IMR-90 (cell line): ENCODE measurements around the gene OCEL1. TPM values are rescaled to one million over a fixed set of nuclear protein-coding genes. Genes with fewer than 3 reads are reported as not detected.

ENCODE experiments used
- ATAC-seq: fragments of 200-7000 bp; cut with Tn5 transposase; 2 replicates; pipeline ENCODE4 v1.9.1; 2020; ENCODE audit warnings: low read depth, mild to moderate bottlenecking, moderate library complexity
- BruUV-seq: library from RNA; stranded (reverse); fragments of 400-500 nt; replicated peaks from 2 replicates; lab custom pipeline; 2021; lab: Mats Ljungman, UMichigan
- CTCF ChIA-PET: fragments of 300-600 bp; formaldehyde crosslinking; extraction: SDS; loops from one replicate; lab custom pipeline; 2021; ENCODE audit warnings: antibody characterized with exemption; lab: Yijun Ruan, JAX
- POLR2A ChIA-PET: fragments of 300-600 bp; sonication (Branson Sonifier 250); formaldehyde crosslinking; loops from one replicate; lab custom pipeline; 2022; ENCODE audit warnings: antibody characterized with exemption; ENCODE audit not compliant: unreplicated experiment; lab: Charles Lee
- DNase-seq: peaks from one replicate; pipeline ENCODE4 v3.0.0; 2013
- H2AFZ ChIP-seq: replicated peaks from 2 replicates; pipeline ENCODE3; 2013; ENCODE audit warnings: low read length, mild to moderate bottlenecking; ENCODE audit not compliant: poor library complexity
- H2AK5ac ChIP-seq: 2 replicates; pipeline ENCODE4 v1.6.1; 2013; ENCODE audit warnings: low read depth, low read length, inconsistent platforms
- H2AK9ac ChIP-seq: replicated peaks from 2 replicates; pipeline ENCODE3; 2013; ENCODE audit warnings: mild to moderate bottlenecking, low read depth, low read length, moderate library complexity; ENCODE audit not compliant: poor library complexity
- H2BK120ac ChIP-seq: 2 replicates; pipeline ENCODE4 v1.6.1; 2013; ENCODE audit warnings: low read depth, low read length, inconsistent platforms
- H2BK15ac ChIP-seq: 3 replicates; pipeline ENCODE4 v1.6.1; 2013; ENCODE audit warnings: low read depth, low read length, inconsistent platforms
- H2BK20ac ChIP-seq: 2 replicates; pipeline ENCODE4 v1.6.1; 2013; ENCODE audit warnings: low read depth, mild to moderate bottlenecking, inconsistent platforms, low read length, moderate library complexity
- H2BK5ac ChIP-seq: 2 replicates; pipeline ENCODE4 v1.6.1; 2013; ENCODE audit warnings: mild to moderate bottlenecking, low read depth, low read length, inconsistent platforms; ENCODE audit not compliant: poor library complexity, severe bottlenecking
- H3K14ac ChIP-seq: replicated peaks from 2 replicates; pipeline ENCODE4 v1.6.1; 2013; ENCODE audit warnings: low read depth, low read length, inconsistent platforms
- H3K18ac ChIP-seq: 2 replicates; pipeline ENCODE4 v1.6.1; 2013; ENCODE audit warnings: low read depth, low read length, control low read depth
- H3K23ac ChIP-seq: 2 replicates; pipeline ENCODE4 v1.6.1; 2013; ENCODE audit warnings: low read depth, low read length, inconsistent platforms
- H3K27ac ChIP-seq: 2 replicates; pipeline ENCODE4 v1.5.1; 2013; ENCODE audit warnings: mild to moderate bottlenecking, control low read depth, low read length; ENCODE audit not compliant: insufficient read depth
- H3K27me3 ChIP-seq: 2 replicates; pipeline ENCODE4 v1.6.1; 2013; ENCODE audit warnings: low read length; ENCODE audit not compliant: control insufficient read depth, insufficient read depth
- H3K36me3 ChIP-seq: 2 replicates; pipeline ENCODE4 v1.6.1; 2013; ENCODE audit warnings: low read length, mixed read lengths; ENCODE audit not compliant: control insufficient read depth, insufficient read depth
- H3K4ac ChIP-seq: 2 replicates; pipeline ENCODE4 v1.6.1; 2013; ENCODE audit warnings: low read depth, low read length, inconsistent platforms
- H3K4me1 ChIP-seq: 2 replicates; pipeline ENCODE4 v1.6.1; 2013; ENCODE audit warnings: low read length, mixed read lengths; ENCODE audit not compliant: control insufficient read depth, insufficient read depth
- H3K4me2 ChIP-seq: 2 replicates; pipeline ENCODE4 v1.6.1; 2013; ENCODE audit warnings: low read depth, mild to moderate bottlenecking, control low read depth, low read length, moderate library complexity
- H3K4me3 ChIP-seq: 2 replicates; pipeline ENCODE4 v1.5.1; 2013; ENCODE audit warnings: low read depth, mild to moderate bottlenecking, control low read depth, low read length, moderate library complexity; ENCODE audit not compliant: insufficient read depth
- H3K56ac ChIP-seq: 2 replicates; pipeline ENCODE4 v1.6.1; 2013; ENCODE audit warnings: low read length, inconsistent platforms; ENCODE audit not compliant: insufficient read depth; ENCODE audit errors: extremely low read depth
- H3K79me1 ChIP-seq, 2 experiments: 2 replicates each; pipeline ENCODE4 v1.6.1; 2013; ENCODE audit warnings: low read length in 2 of 2, inconsistent platforms in 1 of 2, low read depth in 1 of 2
- H3K9ac ChIP-seq: 2 replicates; pipeline ENCODE4 v1.6.1; 2013; ENCODE audit warnings: low read depth, low read length, control low read depth
- H3K9me1 ChIP-seq: 2 replicates; pipeline ENCODE4 v1.6.1; 2013; ENCODE audit warnings: low read length, inconsistent platforms; ENCODE audit not compliant: insufficient read depth
- H3K9me3 ChIP-seq: 2 replicates; pipeline ENCODE4 v1.6.1; 2013; ENCODE audit warnings: low read length; ENCODE audit not compliant: control insufficient read depth, insufficient read depth
- H4K20me1 ChIP-seq: 2 replicates; pipeline ENCODE4 v1.6.1; 2013; ENCODE audit warnings: low read length, inconsistent platforms; ENCODE audit not compliant: insufficient read depth
- H4K5ac ChIP-seq: 2 replicates; pipeline ENCODE4 v1.6.1; 2013; ENCODE audit warnings: mild to moderate bottlenecking, low read depth, low read length, control low read depth
- H4K8ac ChIP-seq, 2 experiments: 2 replicates each; pipeline ENCODE4 v1.6.1; 2013; ENCODE audit warnings: low read depth in 2 of 2, low read length in 2 of 2, control low read depth in 1 of 2, inconsistent platforms in 1 of 2
- H4K91ac ChIP-seq: 2 replicates; pipeline ENCODE4 v1.6.1; 2013; ENCODE audit warnings: low read depth, low read length, inconsistent platforms; ENCODE audit not compliant: insufficient read depth
- FOS ChIP-seq: fragments of 150-350 bp; IDR thresholded peaks from 2 replicates; pipeline ENCODE4 v1.6.1; 2016; ENCODE audit warnings: low read depth, low read length
- MAFK ChIP-seq: IDR thresholded peaks from 2 replicates; pipeline ENCODE4 v1.6.1; 2012; ENCODE audit warnings: low read depth, low read length, improper control_type of control experiment
- MAZ ChIP-seq: IDR thresholded peaks from 2 replicates; pipeline ENCODE4 v1.6.1; 2012; ENCODE audit warnings: low read depth, mild to moderate bottlenecking, low read length, improper control_type of control experiment, moderate library complexity, borderline replicate concordance
- NFE2L2 ChIP-seq: fragments of 150-350 bp; IDR thresholded peaks from 2 replicates; pipeline ENCODE4 v1.6.1; 2016; ENCODE audit warnings: low read depth, mild to moderate bottlenecking, low read length
- RCOR1 ChIP-seq: IDR thresholded peaks from 2 replicates; pipeline ENCODE4 v1.6.1; 2012; ENCODE audit warnings: mild to moderate bottlenecking, low read length, improper control_type of control experiment; ENCODE audit not compliant: insufficient replicate concordance
- RFX5 ChIP-seq: IDR thresholded peaks from 2 replicates; pipeline ENCODE4 v1.8.0; 2012; ENCODE audit warnings: low read depth, mild to moderate bottlenecking, low read length, moderate library complexity
- SMC3 ChIP-seq: fragments of 150-350 bp; IDR thresholded peaks from 2 replicates; pipeline ENCODE4 v1.6.1; 2016; ENCODE audit warnings: low read depth, mild to moderate bottlenecking, antibody characterized with exemption, low read length, moderate library complexity
- WGBS, 2 experiments: methylation state at CpG; one replicate each; pipeline versions ENCODE4 v1.1.5 to v1.1.7; 2013; ENCODE audit warnings: missing lambda C conversion rate in 2 of 2; ENCODE audit not compliant: insufficient read length in 1 of 2; ENCODE audit errors: extremely low coverage in 2 of 2; 5-methylcytosine and 5-hydroxymethylcytosine counted together
- dilution Hi-C: fragments of 300-500 bp; cut with HindIII; formaldehyde crosslinking; loops from one replicate; pipeline ENCODE4 v1.14.3; 2018; ENCODE audit warnings: low sequenced_read_pairs; ENCODE audit not compliant: unreplicated experiment
- in situ Hi-C: fragments of 300-500 bp; cut with MboI; formaldehyde crosslinking; loops from 3 replicates; pipeline ENCODE4 v1.14.3; 2019; ENCODE audit warnings: low sequenced_read_pairs, inconsistent platforms, mixed read lengths
- intact Hi-C: fragments of 100-400 bp; cut with micrococcal nuclease; formaldehyde crosslinking; loops from 2 replicates; pipeline ENCODE4 v1.10.0; 2022
- polyA plus RNA-seq, 3 experiments: library from polyadenylated mRNA; depleted of rRNA; stranded (reverse); fragments of >200 nt; gene quantifications; 2 replicates each; pipeline ENCODE4 v1.2.3, GENCODE V29; 2012; ENCODE audit warnings: low replicate concordance in 1 of 3
- total RNA-seq: library from RNA; depleted of rRNA; stranded (reverse); fragments of >200 nt; gene quantifications from 2 replicates; pipeline ENCODE4 v1.2.3, GENCODE V29; 2012

Gene OCEL1
- total and polyA plus RNA-seq, 2 of the 4 experiments (the other 2 are of a cell fraction) = 1.1 to 7.2 TPM

- Histone ChIP-seq H2BK120ac (no peak overlapping the region), H2BK15ac (no peak overlapping the region), H3K9me1 (no peaks in the 10 kb centered on the region), H3K56ac (no peak overlapping the region), H3K4me1 (no peaks in the 10 kb centered on the region), H3K4me3 (no peak overlapping the region), H4K20me1 (no peaks in the 10 kb centered on the region), H3K79me1 (peaks cover 3 to 20% of the 10 kb centered on the region in 2 experiments; a peak in 3 of 4 replicates), H2AK5ac (no peak overlapping the region), H2BK5ac (no peak overlapping the region), H3K14ac (no peak overlapping the region), H3K9me3 (no peaks in the 10 kb centered on the region), H3K4me2 (no peak overlapping the region), H3K4ac (no peak overlapping the region), H4K8ac (no peak overlapping the region), H3K27me3 (no peaks in the 10 kb centered on the region), H2BK20ac (no peak overlapping the region), H3K9ac (no peak overlapping the region), H2AFZ (no peak overlapping the region), H2AK9ac (no peak overlapping the region), H4K5ac (no peak overlapping the region), H3K23ac (no peak overlapping the region), H4K91ac (no peak overlapping the region), H3K27ac (no peak overlapping the region), H3K18ac (no peak overlapping the region), H3K36me3 (peaks cover 76% of the 10 kb centered on the region)
- in situ Hi-C loops (no loop called here), dilution Hi-C loops (no loop called here), intact Hi-C loops (no loop called here)
- ChIA-PET CTCF (interaction anchor here (0.5 kb wide), 1 partner anchor 10 kb away, joined by 3 read pairs; no protein-coding TSS in a partner anchor), POLR2A (no interaction called here)
- TF ChIP-seq RCOR1 (no peak), RFX5 (no peak), FOS (no peak), NFE2L2 (no peak), SMC3 (no peak), MAFK (no peak), MAZ (no peak)
- no TSS peak for BruUV-seq
- no peak for ATAC-seq
- WGBS, 2 experiments = 96% methylated on average over 4 of the region's 16 CpGs; no CpG with 5 or more reads in 1 of the 2 experiments
- no peak for DNase-seq
Observed at GRCh38 chr19:17194608-17195007, 31.4 kb upstream of the OCEL1 start.
